Heart left ventricle (tissue), 16 donors: ENCODE measurements around the gene FAM210A. TPM values are rescaled to one million over a fixed set of nuclear protein-coding genes. Genes with fewer than 3 reads are reported as not detected.
"Not testable (repeated sequence)": the region's sequence is repeated elsewhere in the genome, so short reads cannot be mapped to it uniquely, and the experiment has no call there.

ENCODE experiments used
- ATAC-seq, 4 donors: fragments of 200-7000 bp; cut with Tn5 transposase; one replicate each; pipeline ENCODE4 v1.9.1; 2020 to 2022; ENCODE audit warnings: moderate library complexity in 4 of 4, mild to moderate bottlenecking in 3 of 4, moderate number of reproducible peaks in 1 of 4
- DNase-seq, 5 donors: peaks; one replicate each; pipeline ENCODE4 v3.0.0-alpha.2; 2020
- H3K27ac ChIP-seq, 12 donors: fragments of 200-600 bp; sonication (generic) in 4 of 12; one replicate each; pipeline versions ENCODE4 v1.5.0 to v1.8.0; 2016 to 2022; ENCODE audit warnings: mild to moderate bottlenecking in 2 of 12
- H3K27me3 ChIP-seq, 9 donors: fragments of 200-600 bp; sonication (generic) in 2 of 9; one replicate each; pipeline versions ENCODE4 v1.5.1 to v1.8.0; 2016 to 2022; ENCODE audit warnings: mild to moderate bottlenecking in 3 of 9
- H3K36me3 ChIP-seq, 9 donors: fragments of 200-600 bp; sonication (generic) in 2 of 9; one replicate each; pipeline versions ENCODE4 v1.5.0 to v1.8.0; 2018 to 2022; ENCODE audit warnings: mild to moderate bottlenecking in 2 of 9
- H3K4me1 ChIP-seq, 12 donors: fragments of 200-600 bp; sonication (generic) in 4 of 12; one replicate each; pipeline versions ENCODE4 v1.5.0 to v1.8.0; 2016 to 2022; ENCODE audit warnings: mild to moderate bottlenecking in 3 of 12
- H3K4me3 ChIP-seq, 12 donors: fragments of 200-600 bp; sonication (generic) in 4 of 12; one replicate each; pipeline versions ENCODE4 v1.5.0 to v1.8.0; 2017 to 2022; ENCODE audit warnings: mild to moderate bottlenecking in 9 of 12, moderate library complexity in 4 of 12
- H3K9me3 ChIP-seq, 12 donors: fragments of 200-600 bp; sonication (generic) in 4 of 12; one replicate each; pipeline versions ENCODE4 v1.5.0 to v1.8.0; 2016 to 2022; ENCODE audit warnings: mild to moderate bottlenecking in 1 of 12
- POLR2A ChIP-seq, 2 donors: fragments of 450-650 bp; IDR thresholded peaks; one replicate each; pipeline ENCODE4 v1.6.1; 2017; ENCODE audit warnings: antibody characterized with exemption in 2 of 2, mild to moderate bottlenecking in 2 of 2, moderate library complexity in 2 of 2
- WGBS, 4 donors: extraction: QIAGEN DNeasy Blood & Tissue Kit in 2 of 4; methylation state at CpG; one replicate each; pipeline versions ENCODE4 v1.1.5 to v1.1.7; 2013 to 2018; 5-methylcytosine and 5-hydroxymethylcytosine counted together
- intact Hi-C, 10 donors: fragments of 100-400 bp; cut with DNase I; formaldehyde crosslinking; loops; one replicate each; pipeline versions ENCODE4 v1.11.1 to v1.14.2; 2022
- polyA plus RNA-seq, 2 donors: library from polyadenylated mRNA; stranded (reverse); fragments of 200-250 nt; gene quantifications; one replicate each; pipeline ENCODE4 v1.2.3, GENCODE V29; 2013
- total RNA-seq, 9 donors: library from RNA; depleted of rRNA in 2 of 9; stranded (reverse); fragments of >200 nt in 2 of 9; fragmentation: NEBNext Ultra II Directional in 3 of 9; extraction: Animal tissue kit (Norgen Biotek cat#: 25700) in 3 of 9; gene quantifications; one replicate each; pipeline versions ENCODE4 v1.1.0 to v1.2.4, GENCODE V29; 2016 to 2023
- TF ChIP-seq, protein P1 (sequence below), 12 donors: fragments of 200-600 bp; sonication (generic) in 4 of 12; IDR thresholded peaks; one replicate each; pipeline versions ENCODE4 v1.5.0 to v1.8.0; 2018 to 2022; ENCODE audit warnings: antibody characterized with exemption in 12 of 12, mild to moderate bottlenecking in 5 of 12
- donor health status: ischemic (EF 13 %, LVEDD 7.1; RV severe dilation, severe dysfunction).
- donor health status: healthy with polysubstance abuse.
- donor health status: DM: no; HTN: yes; CAD: no.
- donor health status: DM: no; HTN: no; CAD: no.
- donor health status: ischemic (EF 25% LVEDD 6.9; RV normal size, moderate dysfunction).
- donor health status: ischemic (EF 25% LVEDD 5.7; RV mildly dilated, moderate dysfunction).
- donor health status: healthy.
- donor health status: DM: yes; HTN: yes; CAD: no.
- donor health status: ischemic (EF 35%, LVEDD 5.7; RV mildly dilated, moderate dysfunction).
- donor health status: nonischemic (EF 11% LVEDD 7.7; RV severe dilation, severe dysfunction).
- donor health status: DM: yes; HTN: yes; CAD: no.
- donor health status: PGD.
- donor health status: ischemic (EF 29% LVEDD 5.4; RV normal size, mild dysfunction).
- donor health status: nonischemic (EF 23%, LVEDD 6.1; RV moderate dilation, normal function).

FAM210A gene
- total and polyA plus RNA-seq, 11 donors: 14.0 to 66.4 (median 48.1) TPM

- Histone ChIP-seq H3K36me3 (peaks cover 0 to 16% (median 0%) of the 10 kb centered on the region in 9 donors), H3K27me3 (no peaks in the 10 kb centered on the region), H3K9me3 (peaks cover 0 to 5% (median 0%) of the 10 kb centered on the region in 12 donors), H3K4me1 (peaks cover 0 to 60% (median 15%) of the 10 kb centered on the region in 12 donors), H3K4me3 (no peak overlapping the region), H3K27ac (peak overlapping the region in 8 of 12 donors; percentile 6 to 94 (median 76))
- DNase-seq: peak in 3 of 5 donors; percentile 38 to 48 (median 46)
- intact Hi-C loops: no loop called here
- ATAC-seq: peak; percentile 63 to 74 (median 70)
- TF ChIP-seq, protein P1, sequence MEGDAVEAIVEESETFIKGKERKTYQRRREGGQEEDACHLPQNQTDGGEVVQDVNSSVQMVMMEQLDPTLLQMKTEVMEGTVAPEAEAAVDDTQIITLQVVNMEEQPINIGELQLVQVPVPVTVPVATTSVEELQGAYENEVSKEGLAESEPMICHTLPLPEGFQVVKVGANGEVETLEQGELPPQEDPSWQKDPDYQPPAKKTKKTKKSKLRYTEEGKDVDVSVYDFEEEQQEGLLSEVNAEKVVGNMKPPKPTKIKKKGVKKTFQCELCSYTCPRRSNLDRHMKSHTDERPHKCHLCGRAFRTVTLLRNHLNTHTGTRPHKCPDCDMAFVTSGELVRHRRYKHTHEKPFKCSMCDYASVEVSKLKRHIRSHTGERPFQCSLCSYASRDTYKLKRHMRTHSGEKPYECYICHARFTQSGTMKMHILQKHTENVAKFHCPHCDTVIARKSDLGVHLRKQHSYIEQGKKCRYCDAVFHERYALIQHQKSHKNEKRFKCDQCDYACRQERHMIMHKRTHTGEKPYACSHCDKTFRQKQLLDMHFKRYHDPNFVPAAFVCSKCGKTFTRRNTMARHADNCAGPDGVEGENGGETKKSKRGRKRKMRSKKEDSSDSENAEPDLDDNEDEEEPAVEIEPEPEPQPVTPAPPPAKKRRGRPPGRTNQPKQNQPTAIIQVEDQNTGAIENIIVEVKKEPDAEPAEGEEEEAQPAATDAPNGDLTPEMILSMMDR (IDR thresholded peaks at IDR 0.05): peak; percentile 35 to 65 (median 48)
- no peak for TF ChIP-seq POLR2A (IDR thresholded peaks at IDR 0.05)
- WGBS, 4 donors: 53 to 59% (median 59%) methylated on average over 5 of the region's 5 CpGs
Measured at GRCh38 chr18:13680612-13681011, 45.7 kb downstream of the FAM210A start.

- H3K9me3 ChIP-seq, H3K4me3 ChIP-seq, DNase-seq, intact Hi-C loops, ATAC-seq, H3K27me3 ChIP-seq: not testable (repeated sequence)
- Histone ChIP-seq H3K27ac (peak overlapping the region in 10 of 12 donors; percentile 49 to 94 (median 76)), H3K36me3 (peaks cover 0 to 16% (median 0%) of the 10 kb centered on the region in 9 donors), H3K4me1 (peaks cover 0 to 53% (median 14%) of the 10 kb centered on the region in 12 donors)
- 96 to 98% (median 97%) methylated on average over 13 of the region's 13 CpGs for WGBS, 4 donors
Measured at GRCh38 chr18:13677350-13677749, 49.0 kb downstream of the FAM210A start.

- intact Hi-C loops: no loop called here
- H3K27ac ChIP-seq: peak overlapping the region in 6 of 12 donors; percentile 0 to 94 (median 48)
- peaks cover 0 to 9% (median 2%) of the 10 kb centered on the region in 12 donors for H3K9me3 ChIP-seq
- H3K4me3 ChIP-seq: no peak overlapping the region
- H3K4me1 ChIP-seq: peaks cover 0 to 52% (median 14%) of the 10 kb centered on the region in 12 donors
- H3K36me3 ChIP-seq: peaks cover 0 to 12% (median 0%) of the 10 kb centered on the region in 9 donors
- WGBS, 4 donors: 81 to 88% (median 85%) methylated on average over 6 of the region's 6 CpGs
- H3K27me3 ChIP-seq: no peaks in the 10 kb centered on the region
- ATAC-seq: no peak
- TF ChIP-seq POLR2A (IDR thresholded peaks at IDR 0.05): no peak
- TF ChIP-seq, protein P1 (IDR thresholded peaks at IDR 0.05): no peak
- DNase-seq: no peak
Measured at GRCh38 chr18:13676471-13676870, 49.9 kb downstream of the FAM210A start.

- 73 to 76% (median 75%) methylated on average over 7 of the region's 7 CpGs for WGBS, 4 donors
- Histone ChIP-seq H3K9me3 (peaks cover 0 to 9% (median 2%) of the 10 kb centered on the region in 12 donors), H3K27ac (no peak overlapping the region), H3K4me3 (no peak overlapping the region), H3K36me3 (peaks cover 0 to 11% (median 1%) of the 10 kb centered on the region in 9 donors), H3K4me1 (peaks cover 0 to 23% (median 0%) of the 10 kb centered on the region in 12 donors), H3K27me3 (no peaks in the 10 kb centered on the region)
- DNase-seq (no peak), ATAC-seq (no peak)
- intact Hi-C loops: no loop called here
- TF ChIP-seq, protein P1 (IDR thresholded peaks at IDR 0.05): no peak
- no peak for TF ChIP-seq POLR2A (IDR thresholded peaks at IDR 0.05)
Measured at GRCh38 chr18:13672657-13673056, 53.7 kb downstream of the FAM210A start.
